Stimulated activated CD4-positive, alpha-beta T cell treated with anti-CD3 and anti-CD28 coated beads, Interleukin-12 subunit alpha, Interleukin-12 subunit beta, amount 100 ng/mL, for 4 hours (primary cell): ENCODE measurements around the gene IPPK.
"Not testable (repeated sequence)": the region's sequence is repeated elsewhere in the genome, so short reads cannot be mapped to it uniquely, and the experiment has no call there.

Source experiments
- DNase-seq: peaks from one replicate; pipeline ENCODE4 v3.0.0-alpha.2; 2020

Gene IPPK

DNA sequence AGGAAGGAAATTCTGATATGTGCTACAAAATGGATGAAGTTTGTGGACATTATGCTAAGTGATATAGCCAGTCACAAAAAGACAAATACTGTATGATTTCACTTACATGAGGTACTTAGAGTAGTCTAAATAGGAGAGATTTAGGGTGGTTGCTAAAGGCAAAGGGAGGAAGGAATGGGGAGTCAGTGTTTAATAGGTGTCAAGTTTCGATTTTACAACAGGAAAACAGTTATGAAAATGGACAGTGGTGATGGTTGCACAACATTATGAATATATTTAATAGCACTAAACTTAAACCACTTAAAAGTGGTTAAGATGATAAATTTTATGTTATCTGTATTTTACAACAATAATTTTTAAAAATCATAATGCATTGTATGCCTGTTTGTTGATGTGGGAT, 93.8 kb downstream of the IPPK start:
- DNase-seq = no peak

DNA sequence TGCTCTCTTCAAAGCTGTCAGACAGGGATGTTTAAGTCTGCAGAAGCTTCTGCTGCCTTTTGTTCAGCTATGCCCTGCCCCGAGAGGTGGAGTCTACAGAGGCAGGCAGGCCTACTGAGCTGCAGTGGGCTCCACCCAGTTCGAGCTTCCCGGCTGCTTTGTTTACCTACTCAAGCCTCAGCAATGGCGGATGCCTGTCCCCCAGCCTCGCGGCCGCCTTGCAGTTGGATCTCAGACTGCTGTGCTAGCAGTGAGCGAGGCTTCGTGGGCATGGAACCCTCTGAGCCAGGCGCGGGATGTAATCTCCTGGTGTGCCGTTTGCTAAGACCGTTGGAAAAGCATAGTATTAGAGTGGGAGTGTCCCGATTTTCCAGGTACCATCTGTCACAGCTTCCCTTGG, 96.3 kb downstream of the IPPK start:
- DNase-seq = not testable (repeated sequence)

DNA sequence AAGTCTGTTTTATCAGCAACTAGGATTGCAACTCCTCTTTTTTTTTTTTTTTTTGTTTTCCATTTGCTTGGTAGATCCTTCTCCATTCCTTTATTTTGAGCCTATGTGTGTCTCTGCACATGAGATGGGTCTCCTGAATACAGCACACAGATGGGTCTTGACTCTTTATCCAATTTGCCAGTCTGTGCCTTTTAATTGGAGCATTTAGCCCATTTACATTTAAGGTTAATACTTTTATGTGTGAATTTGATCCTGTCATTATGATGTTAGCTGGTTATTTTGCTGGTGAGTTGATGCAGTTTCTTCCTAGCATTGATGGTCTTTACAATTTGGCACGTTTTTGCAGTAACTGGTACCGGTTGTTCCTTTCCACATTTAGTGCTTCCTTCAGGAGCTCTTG, 98.1 kb downstream of the IPPK start:
- DNase-seq = not testable (repeated sequence)

DNA sequence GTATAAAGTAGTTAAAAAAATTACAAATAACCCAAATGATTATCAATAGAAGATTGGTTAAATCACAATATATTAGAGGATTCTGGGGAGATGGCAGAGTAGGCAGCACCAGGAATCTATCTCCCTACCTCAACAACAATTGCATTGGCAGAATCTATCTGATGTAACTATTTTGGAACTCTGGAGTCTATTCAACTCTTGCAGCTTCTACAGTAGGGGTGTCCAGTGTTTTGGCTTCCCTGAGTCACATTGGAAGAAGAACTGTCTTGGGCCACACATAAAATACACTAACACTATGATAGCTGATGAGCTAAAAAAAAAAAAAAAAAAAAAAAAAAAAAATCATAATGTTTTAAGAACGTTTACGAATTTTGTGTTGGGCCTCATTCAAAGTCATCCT, 104.9 kb downstream of the IPPK start:
- no peak for DNase-seq

DNA sequence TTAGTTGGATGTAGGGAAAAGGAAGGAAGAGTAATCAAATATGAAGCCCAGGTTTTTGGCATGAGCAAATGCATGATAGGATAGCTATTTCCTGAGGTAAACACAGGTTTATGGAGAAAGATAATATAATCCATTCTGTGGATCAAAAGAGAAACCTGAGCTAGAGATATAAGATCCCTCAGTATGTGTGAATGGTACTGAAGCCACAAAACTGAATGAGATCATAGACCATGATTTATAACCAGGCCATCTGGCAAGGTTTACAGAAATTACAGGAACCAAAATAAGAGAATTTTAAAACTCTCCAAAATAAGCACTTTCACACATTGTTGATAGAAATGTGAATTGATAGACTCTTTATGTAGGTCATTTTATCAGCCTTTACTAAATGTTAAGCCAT, 105.4 kb downstream of the IPPK start:
- DNase-seq = no peak
